PC-9 (cell line): ENCODE results near the gene MYO1B. TPM values are rescaled to one million over a fixed set of nuclear protein-coding genes. Genes with fewer than 3 reads are reported as not detected.

Experiments
- BruUV-seq: library from RNA; stranded (reverse); fragments of 400-500 nt; replicated peaks from 2 replicates; lab custom pipeline; 2021; lab: Mats Ljungman, UMichigan
- CTCF ChIA-PET: fragments of 300-600 bp; sonication (Branson Sonifier 250); formaldehyde crosslinking; loops from one replicate; lab custom pipeline; 2022; ENCODE audit warnings: antibody characterized with exemption; lab: Charles Lee
- POLR2A ChIA-PET: fragments of 300-600 bp; sonication (Branson Sonifier 250); formaldehyde crosslinking; loops from one replicate; lab custom pipeline; 2022; ENCODE audit warnings: antibody characterized with exemption; ENCODE audit not compliant: unreplicated experiment; lab: Charles Lee
- DNase-seq, 2 experiments: peaks; one replicate each; pipeline versions ENCODE4 v3.0.0 to v3.0.0-alpha.2; 2015 to 2022; ENCODE audit warnings: mixed read lengths in 1 of 2
- H2AFZ ChIP-seq: fragments of 200-600 bp; sonication (generic); 2 replicates; pipeline ENCODE4 v1.8.1; 2017; ENCODE audit warnings: antibody characterized with exemption
- H3F3A ChIP-seq: fragments of 200-600 bp; sonication (generic); 2 replicates; pipeline ENCODE4 v1.8.1; 2017; ENCODE audit warnings: antibody characterized with exemption, mild to moderate bottlenecking, low read depth; ENCODE audit not compliant: insufficient read depth
- H3K27ac ChIP-seq: fragments of 200-600 bp; sonication (generic); 2 replicates; pipeline ENCODE4 v1.6.1; 2016; ENCODE audit warnings: mixed run types
- H3K27me3 ChIP-seq: fragments of 200-600 bp; sonication (generic); 2 replicates; pipeline ENCODE4 v1.6.1; 2016; ENCODE audit warnings: low read depth, mixed run types; ENCODE audit not compliant: insufficient read depth
- H3K36me3 ChIP-seq: fragments of 200-600 bp; sonication (generic); 2 replicates; pipeline ENCODE4 v1.6.1; 2016; ENCODE audit warnings: low read depth, mixed run types
- H3K4me1 ChIP-seq: fragments of 200-600 bp; sonication (generic); replicated peaks from 2 replicates; pipeline ENCODE4 v1.6.1; 2016; ENCODE audit warnings: mixed run types; ENCODE audit not compliant: insufficient read depth
- H3K4me2 ChIP-seq: fragments of 200-600 bp; sonication (generic); 2 replicates; pipeline ENCODE4 v1.6.1; 2017; ENCODE audit warnings: mixed run types
- H3K4me3 ChIP-seq: fragments of 200-600 bp; sonication (generic); 2 replicates; pipeline ENCODE4 v1.6.1; 2016; ENCODE audit warnings: mixed run types
- H3K79me2 ChIP-seq: fragments of 200-600 bp; sonication (generic); 2 replicates; pipeline ENCODE4 v1.6.1; 2017; ENCODE audit warnings: low read depth, mixed run types
- H3K9me2 ChIP-seq: fragments of 200-600 bp; sonication (generic); 2 replicates; pipeline ENCODE4 v1.8.1; 2017; ENCODE audit warnings: mild to moderate bottlenecking; ENCODE audit not compliant: insufficient read depth
- H3K9me3 ChIP-seq: fragments of 200-600 bp; sonication (generic); 2 replicates; pipeline ENCODE4 v1.8.1; 2016; ENCODE audit warnings: low read depth; ENCODE audit not compliant: insufficient read depth
- H4K20me1 ChIP-seq: fragments of 200-600 bp; sonication (generic); 2 replicates; pipeline ENCODE4 v1.8.1; 2017; ENCODE audit not compliant: insufficient read depth
- EZH2 ChIP-seq: fragments of 200-600 bp; sonication (generic); IDR thresholded peaks from 2 replicates; pipeline ENCODE4 v1.8.0; 2017; ENCODE audit warnings: antibody characterized with exemption, low read depth
- intact Hi-C: fragments of 100-400 bp; cut with micrococcal nuclease; formaldehyde crosslinking; loops from one replicate; pipeline ENCODE4 v1.10.0; 2022; ENCODE audit not compliant: unreplicated experiment
- total RNA-seq: library from RNA; stranded (reverse); gene quantifications from 2 replicates; pipeline ENCODE4 v1.2.3, GENCODE V29; 2021
- TF ChIP-seq, protein P1 (sequence below): fragments of 200-600 bp; sonication (generic); conservative IDR thresholded peaks from 2 replicates; pipeline ENCODE4 v1.6.1; 2017; ENCODE audit warnings: mixed run types, antibody characterized with exemption, mild to moderate bottlenecking, moderate library complexity

The MYO1B gene
- total RNA-seq, 1 experiment from 2014 or later = 55.0 TPM

DNA sequence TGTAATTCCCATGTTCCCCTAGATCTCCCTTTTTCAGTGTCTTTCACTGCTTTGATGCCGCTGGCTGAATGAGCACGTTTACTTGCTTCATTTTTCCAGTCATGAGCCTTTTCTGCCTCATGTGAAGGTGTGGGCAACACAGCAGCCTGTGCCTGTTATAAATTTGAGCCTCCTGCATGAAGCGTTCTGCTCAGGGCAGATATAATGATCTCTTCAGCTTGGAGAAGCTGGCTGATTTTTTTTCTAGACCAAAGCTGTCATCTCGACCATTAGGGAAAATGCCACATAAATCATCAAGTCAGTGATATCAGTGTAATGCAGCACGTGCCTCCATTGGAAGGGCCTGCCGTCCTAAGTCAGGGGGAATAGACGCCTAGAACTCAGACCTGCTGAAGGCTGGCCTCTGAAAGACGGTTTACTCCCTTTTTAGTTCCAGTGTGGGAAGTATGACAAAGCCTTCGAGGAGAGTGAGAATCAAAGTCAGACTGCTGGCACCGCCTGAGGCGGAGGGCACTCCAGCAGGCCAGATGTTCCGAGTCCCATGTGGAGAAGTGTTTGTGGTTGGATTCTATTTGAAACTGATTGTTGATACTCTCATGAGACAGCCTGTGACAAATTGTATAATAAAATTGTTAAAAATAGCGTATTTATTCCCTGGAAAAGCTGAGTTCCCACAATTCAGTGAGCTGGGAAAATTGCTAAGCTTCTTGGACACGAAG, 196.5 kb downstream of the MYO1B start:
- Histone ChIP-seq H3K4me3 (no peak overlapping the region), H3F3A (no peaks in the 10 kb centered on the region), H3K4me2 (no peak overlapping the region), H3K4me1 (no peaks in the 10 kb centered on the region), H3K79me2 (no peaks in the 10 kb centered on the region), H3K9me3 (no peaks in the 10 kb centered on the region), H4K20me1 (no peaks in the 10 kb centered on the region), H3K27me3 (no peaks in the 10 kb centered on the region), H2AFZ (no peak overlapping the region), H3K9me2 (no peaks in the 10 kb centered on the region), H3K27ac (no peak overlapping the region), H3K36me3 (no peaks in the 10 kb centered on the region)
- ChIA-PET POLR2A (no interaction called here), CTCF (no interaction called here)
- intact Hi-C loops = no loop called here
- BruUV-seq = no TSS peak
- TF ChIP-seq EZH2 = no peak
- TF ChIP-seq, protein P1, sequence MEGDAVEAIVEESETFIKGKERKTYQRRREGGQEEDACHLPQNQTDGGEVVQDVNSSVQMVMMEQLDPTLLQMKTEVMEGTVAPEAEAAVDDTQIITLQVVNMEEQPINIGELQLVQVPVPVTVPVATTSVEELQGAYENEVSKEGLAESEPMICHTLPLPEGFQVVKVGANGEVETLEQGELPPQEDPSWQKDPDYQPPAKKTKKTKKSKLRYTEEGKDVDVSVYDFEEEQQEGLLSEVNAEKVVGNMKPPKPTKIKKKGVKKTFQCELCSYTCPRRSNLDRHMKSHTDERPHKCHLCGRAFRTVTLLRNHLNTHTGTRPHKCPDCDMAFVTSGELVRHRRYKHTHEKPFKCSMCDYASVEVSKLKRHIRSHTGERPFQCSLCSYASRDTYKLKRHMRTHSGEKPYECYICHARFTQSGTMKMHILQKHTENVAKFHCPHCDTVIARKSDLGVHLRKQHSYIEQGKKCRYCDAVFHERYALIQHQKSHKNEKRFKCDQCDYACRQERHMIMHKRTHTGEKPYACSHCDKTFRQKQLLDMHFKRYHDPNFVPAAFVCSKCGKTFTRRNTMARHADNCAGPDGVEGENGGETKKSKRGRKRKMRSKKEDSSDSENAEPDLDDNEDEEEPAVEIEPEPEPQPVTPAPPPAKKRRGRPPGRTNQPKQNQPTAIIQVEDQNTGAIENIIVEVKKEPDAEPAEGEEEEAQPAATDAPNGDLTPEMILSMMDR = no peak
- no peak for DNase-seq

DNA sequence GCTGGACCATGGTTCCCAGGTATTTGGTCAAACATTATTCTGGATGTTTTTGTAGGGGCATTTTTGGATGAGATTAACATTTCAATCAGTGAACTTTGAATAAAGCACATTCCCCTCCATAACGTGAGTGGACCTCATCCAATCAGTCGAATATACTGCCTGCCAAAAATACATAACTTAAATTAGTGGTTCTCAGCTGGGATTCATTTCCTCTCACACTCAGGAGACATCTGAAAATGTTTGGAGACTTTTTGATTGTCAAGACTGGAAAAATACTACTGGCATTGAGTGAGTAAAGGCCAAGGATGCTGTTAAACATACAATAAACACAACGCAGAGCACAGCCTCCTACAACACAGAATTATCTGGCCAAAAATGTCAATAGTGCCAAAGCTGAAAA, 198.2 kb downstream of the MYO1B start:
- Histone ChIP-seq H3K36me3 (no peaks in the 10 kb centered on the region), H3K9me3 (no peaks in the 10 kb centered on the region), H3K4me2 (no peak overlapping the region), H3K27me3 (no peaks in the 10 kb centered on the region), H3K79me2 (no peaks in the 10 kb centered on the region), H3K27ac (no peak overlapping the region), H3F3A (no peaks in the 10 kb centered on the region), H3K4me3 (no peak overlapping the region), H2AFZ (no peak overlapping the region), H3K4me1 (no peaks in the 10 kb centered on the region), H4K20me1 (no peaks in the 10 kb centered on the region), H3K9me2 (no peaks in the 10 kb centered on the region)
- no peak for DNase-seq
- TF ChIP-seq, protein P1 = no peak
- TF ChIP-seq EZH2 = no peak
- ChIA-PET CTCF (no interaction called here), POLR2A (no interaction called here)
- BruUV-seq = no TSS peak
- intact Hi-C loops = no loop called here

DNA sequence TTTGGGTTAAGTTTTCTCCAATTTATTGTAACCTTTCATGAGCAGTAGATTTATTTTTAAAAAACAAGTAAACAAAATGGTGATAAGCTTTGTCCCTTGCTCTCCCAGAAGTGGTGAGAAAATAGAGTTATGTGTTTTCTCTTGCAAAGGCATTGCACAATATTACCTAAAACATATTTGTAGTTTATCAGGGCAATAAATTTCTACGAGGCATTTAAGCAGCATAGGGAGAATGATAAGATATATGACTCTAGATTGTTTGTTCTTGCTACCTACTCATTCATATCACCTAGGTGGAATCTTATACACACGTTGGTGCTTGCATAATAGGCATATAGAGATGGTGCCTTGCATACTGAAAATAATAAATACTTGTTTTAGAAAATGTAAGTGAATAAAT, 201.7 kb downstream of the MYO1B start:
- CTCF ChIA-PET = no interaction called here
- H3K9me3 ChIP-seq = no peaks in the 10 kb centered on the region
- H3K27ac ChIP-seq = no peak overlapping the region
- no peak overlapping the region for H2AFZ ChIP-seq
- intact Hi-C loops = no loop called here
- POLR2A ChIA-PET = no interaction called here
- H3K4me3 ChIP-seq = no peak overlapping the region
- H3K36me3 ChIP-seq = no peaks in the 10 kb centered on the region
- no peak for DNase-seq
- no peak overlapping the region for H3K4me2 ChIP-seq
- no peak for TF ChIP-seq EZH2
- TF ChIP-seq, protein P1 = no peak
- H3K4me1 ChIP-seq = no peaks in the 10 kb centered on the region
- H3F3A ChIP-seq = no peaks in the 10 kb centered on the region
- no peaks in the 10 kb centered on the region for H4K20me1 ChIP-seq
- H3K9me2 ChIP-seq = no peaks in the 10 kb centered on the region
- no peaks in the 10 kb centered on the region for H3K79me2 ChIP-seq
- BruUV-seq = no TSS peak
- H3K27me3 ChIP-seq = no peaks in the 10 kb centered on the region
